ENCODE results near the gene IMP3. TPM values are rescaled to one million over a fixed set of nuclear protein-coding genes. Genes with fewer than 3 reads are reported as not detected.
A peak's percentile ranks its signal among the peaks of the same experiment; 100 is the strongest.

IMP3 gene
- total RNA-seq, 3 donors from 2014 or later = 47.6 to 54.8 (median 50.4) TPM

DNA sequence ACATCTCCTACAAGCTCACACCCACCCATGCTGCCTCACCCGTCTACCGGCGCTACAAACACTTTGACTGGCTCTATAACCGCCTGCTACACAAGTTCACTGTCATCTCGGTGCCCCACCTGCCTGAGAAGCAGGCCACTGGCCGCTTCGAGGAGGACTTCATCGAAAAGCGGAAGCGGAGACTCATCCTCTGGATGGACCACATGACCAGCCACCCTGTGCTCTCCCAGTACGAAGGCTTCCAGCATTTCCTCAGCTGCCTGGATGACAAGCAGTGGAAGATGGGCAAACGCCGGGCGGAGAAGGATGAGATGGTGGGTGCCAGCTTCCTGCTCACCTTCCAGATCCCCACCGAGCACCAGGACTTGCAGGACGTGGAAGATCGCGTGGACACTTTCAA is 9.8 kb upstream of the IMP3 start:
- H3K4me1 ChIP-seq (ENCODE audit: low read depth) = peaks cover 50% of the 10 kb centered on the region
- intact Hi-C loops (cut with DNase I, micrococcal nuclease) = loop anchor here in 1 of 2 donors (10.0 kb wide), 1 partner anchor 195 kb away; the partner anchor contains the start of gene SIN3A
- no peaks in the 10 kb centered on the region for H3K9me3 ChIP-seq
- no peaks in the 10 kb centered on the region for H3K36me3 ChIP-seq (ENCODE audit: low read depth)
- H3K4me3 ChIP-seq = no peak overlapping the region
- ATAC-seq = no peak
- no peak for DNase-seq
- TF ChIP-seq, protein P1, sequence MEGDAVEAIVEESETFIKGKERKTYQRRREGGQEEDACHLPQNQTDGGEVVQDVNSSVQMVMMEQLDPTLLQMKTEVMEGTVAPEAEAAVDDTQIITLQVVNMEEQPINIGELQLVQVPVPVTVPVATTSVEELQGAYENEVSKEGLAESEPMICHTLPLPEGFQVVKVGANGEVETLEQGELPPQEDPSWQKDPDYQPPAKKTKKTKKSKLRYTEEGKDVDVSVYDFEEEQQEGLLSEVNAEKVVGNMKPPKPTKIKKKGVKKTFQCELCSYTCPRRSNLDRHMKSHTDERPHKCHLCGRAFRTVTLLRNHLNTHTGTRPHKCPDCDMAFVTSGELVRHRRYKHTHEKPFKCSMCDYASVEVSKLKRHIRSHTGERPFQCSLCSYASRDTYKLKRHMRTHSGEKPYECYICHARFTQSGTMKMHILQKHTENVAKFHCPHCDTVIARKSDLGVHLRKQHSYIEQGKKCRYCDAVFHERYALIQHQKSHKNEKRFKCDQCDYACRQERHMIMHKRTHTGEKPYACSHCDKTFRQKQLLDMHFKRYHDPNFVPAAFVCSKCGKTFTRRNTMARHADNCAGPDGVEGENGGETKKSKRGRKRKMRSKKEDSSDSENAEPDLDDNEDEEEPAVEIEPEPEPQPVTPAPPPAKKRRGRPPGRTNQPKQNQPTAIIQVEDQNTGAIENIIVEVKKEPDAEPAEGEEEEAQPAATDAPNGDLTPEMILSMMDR (IDR thresholded peaks at IDR 0.05) = no peak

GRCh38 chr15:75649045-75649761 is 9.2 kb upstream of the IMP3 start:
- no peaks in the 10 kb centered on the region for H3K36me3 ChIP-seq (ENCODE audit: low read depth)
- no peaks in the 10 kb centered on the region for H3K9me3 ChIP-seq
- no peak overlapping the region for H3K4me3 ChIP-seq
- H3K4me1 ChIP-seq (ENCODE audit: low read depth) = peaks cover 50% of the 10 kb centered on the region
- no peak for DNase-seq
- TF ChIP-seq, protein P1 (IDR thresholded peaks at IDR 0.05) = no peak
- intact Hi-C loops (cut with DNase I, micrococcal nuclease) = loop anchor here in 1 of 2 donors (10.0 kb wide), 1 partner anchor 194 kb away; the partner anchor contains the start of gene SIN3A
- no peak for ATAC-seq

- Histone ChIP-seq H3K4me1 (ENCODE audit: low read depth) (peaks cover 46% of the 10 kb centered on the region), H3K9me3 (no peaks in the 10 kb centered on the region), H3K4me3 (peak overlapping the region; percentile 50), H3K36me3 (ENCODE audit: low read depth) (no peaks in the 10 kb centered on the region)
- DNase-seq (peak in 2 of 3 donors; percentile 44 to 68), ATAC-seq (peak; percentile 24)
- intact Hi-C loops (cut with DNase I, micrococcal nuclease) = loop anchor here in 1 of 2 donors (10.0 kb wide), 1 partner anchor 194 kb away; the partner anchor contains the start of gene SIN3A
- TF ChIP-seq, protein P1 (IDR thresholded peaks at IDR 0.05) = no peak
Observed at GRCh38 chr15:75648156-75649000, 8.4 kb upstream of the IMP3 start.

DNA sequence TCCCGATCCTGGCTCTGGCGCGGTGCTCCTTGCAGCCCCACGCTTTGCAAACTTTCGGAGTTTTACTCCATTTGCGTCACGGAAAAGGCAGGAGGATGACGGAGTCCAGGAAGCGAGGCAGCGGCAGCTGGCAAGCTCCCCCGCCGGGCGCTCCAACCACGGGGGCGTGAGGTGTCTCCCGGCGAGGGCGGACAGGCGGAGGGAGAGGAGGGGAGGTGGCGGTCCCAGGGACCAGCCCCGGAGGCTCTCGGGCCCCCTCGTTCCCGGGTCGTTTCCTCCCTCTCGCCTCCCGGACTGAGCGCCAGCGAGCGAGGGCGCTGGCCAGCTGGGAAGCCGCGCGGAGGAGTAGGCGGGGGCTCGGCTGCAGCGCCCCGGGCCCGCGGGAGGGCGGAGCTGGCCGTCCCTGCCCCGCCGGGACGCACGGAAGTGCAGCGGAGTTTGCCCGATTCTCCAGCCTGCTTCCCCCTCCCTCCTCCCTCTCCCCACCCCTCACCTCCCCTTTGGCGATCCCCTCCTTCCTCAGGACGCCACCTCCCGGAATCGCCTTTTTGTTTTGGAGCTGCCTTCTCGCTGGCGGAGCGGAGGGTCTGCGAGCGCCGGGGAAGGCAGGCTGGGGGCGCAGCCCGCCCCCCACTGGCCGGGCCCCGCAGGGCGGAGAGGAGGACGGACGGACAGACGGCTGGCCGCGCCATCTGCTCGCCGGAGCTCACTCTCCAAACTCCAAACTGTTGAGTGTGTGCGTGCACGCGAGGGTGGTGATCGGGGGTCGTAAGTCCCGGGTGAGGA is 7.5 kb upstream of the IMP3 start, which contains the start of gene SNX33:
Gene SNX33 (plus strand): TSS at position 543 of the 786 bp plus-strand sequence. CDS start 1,191 bp downstream, outside the sequence.
- H3K36me3 ChIP-seq (ENCODE audit: low read depth) = no peaks in the 10 kb centered on the region
- TF ChIP-seq, protein P1 (IDR thresholded peaks at IDR 0.05) = peak; percentile 37
- peak; percentile 82 to 89 (median 87) for DNase-seq
- peak within 1 kb of the TSS; percentile 50 for H3K4me3 ChIP-seq
- no peaks in the 10 kb centered on the region for H3K9me3 ChIP-seq
- ATAC-seq = peak; percentile 90
- H3K4me1 ChIP-seq (ENCODE audit: low read depth) = peaks cover 39% of the 10 kb centered on the region
- intact Hi-C loops (cut with DNase I, micrococcal nuclease) = loop anchor here in 1 of 2 donors (10.0 kb wide), 1 partner anchor 193 kb away; the partner anchor contains the start of gene SIN3A

DNA sequence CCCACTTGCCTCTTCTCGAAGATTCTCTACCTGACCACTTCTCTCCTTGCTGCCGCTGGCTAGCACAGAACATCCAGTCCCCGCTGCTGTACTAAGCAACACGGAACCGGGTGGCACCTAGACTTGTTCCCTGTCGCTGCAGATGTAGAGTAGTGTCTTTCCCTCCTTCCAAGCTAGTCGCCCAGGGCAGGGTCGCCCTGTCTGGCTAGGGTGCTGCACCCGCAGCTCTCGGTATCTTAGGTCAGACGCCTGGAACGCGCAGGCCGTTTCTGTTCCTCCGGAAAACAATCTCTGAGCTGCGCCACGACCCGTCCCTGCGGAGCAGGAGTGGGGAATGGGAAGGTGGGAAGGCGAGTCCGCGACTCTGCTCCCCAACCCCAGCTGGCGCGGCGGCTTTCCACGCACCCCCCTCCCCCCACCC is 6.9 kb upstream of the IMP3 start:
- TF ChIP-seq, protein P1 (IDR thresholded peaks at IDR 0.05) = no peak
- no peaks in the 10 kb centered on the region for H3K9me3 ChIP-seq
- DNase-seq = peak; percentile 55 to 71 (median 57)
- no peaks in the 10 kb centered on the region for H3K36me3 ChIP-seq (ENCODE audit: low read depth)
- intact Hi-C loops (cut with DNase I, micrococcal nuclease) = loop anchor here in 1 of 2 donors (10.0 kb wide), 1 partner anchor 192 kb away; the partner anchor contains the start of gene SIN3A
- H3K4me1 ChIP-seq (ENCODE audit: low read depth) = peaks cover 33% of the 10 kb centered on the region
- peak; percentile 41 for ATAC-seq
- H3K4me3 ChIP-seq = peak overlapping the region; percentile 50

Data from mucosa of descending colon (tissue), 3 donors.